Fibroblast of mammary gland (primary cell): ENCODE measurements around the gene TMIGD1.
A peak's percentile ranks its signal among the peaks of the same experiment; 100 is the strongest.

Experiments used
- DNase-seq: peaks from one replicate; pipeline ENCODE4 v3.0.0-alpha.2; 2010; ENCODE audit warnings: low read depth
- H3K4me3 ChIP-seq: 2 replicates; pipeline ENCODE4 v1.5.1; 2011; ENCODE audit warnings: low read depth, mild to moderate bottlenecking, low read length, moderate library complexity; ENCODE audit not compliant: control insufficient read depth
- TF ChIP-seq, protein P1 (sequence below): conservative IDR thresholded peaks from 2 replicates; pipeline ENCODE4 v1.5.1; 2011; ENCODE audit warnings: low read depth, low read length, inconsistent platforms; ENCODE audit not compliant: control insufficient read depth, insufficient read depth

Gene TMIGD1

DNA sequence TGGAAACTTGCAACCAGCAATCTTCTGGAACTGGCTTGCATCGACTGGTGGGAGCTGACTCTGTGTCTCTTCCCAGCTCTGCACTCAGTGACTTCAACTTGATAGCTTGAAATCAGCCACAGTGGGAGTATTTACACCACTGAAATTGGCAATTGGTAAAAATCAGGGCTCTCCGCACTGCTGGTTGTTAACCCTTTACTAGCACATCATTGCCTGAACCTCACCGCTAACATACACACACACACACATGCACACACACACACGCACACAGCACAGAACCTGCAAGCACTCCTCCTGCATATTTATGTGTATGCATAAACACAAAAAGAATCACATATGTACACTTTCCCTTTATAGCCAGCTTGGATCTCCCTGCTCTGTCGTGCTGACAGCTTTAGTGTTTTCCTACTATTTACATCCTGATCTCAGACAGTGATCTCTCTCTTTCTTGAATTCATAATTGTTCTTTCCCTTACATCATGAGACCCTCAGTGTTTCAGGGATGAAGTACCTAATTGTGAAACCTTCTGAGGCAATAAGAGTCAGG is 7.9 kb upstream of the TMIGD1 start:
- TF ChIP-seq, protein P1, sequence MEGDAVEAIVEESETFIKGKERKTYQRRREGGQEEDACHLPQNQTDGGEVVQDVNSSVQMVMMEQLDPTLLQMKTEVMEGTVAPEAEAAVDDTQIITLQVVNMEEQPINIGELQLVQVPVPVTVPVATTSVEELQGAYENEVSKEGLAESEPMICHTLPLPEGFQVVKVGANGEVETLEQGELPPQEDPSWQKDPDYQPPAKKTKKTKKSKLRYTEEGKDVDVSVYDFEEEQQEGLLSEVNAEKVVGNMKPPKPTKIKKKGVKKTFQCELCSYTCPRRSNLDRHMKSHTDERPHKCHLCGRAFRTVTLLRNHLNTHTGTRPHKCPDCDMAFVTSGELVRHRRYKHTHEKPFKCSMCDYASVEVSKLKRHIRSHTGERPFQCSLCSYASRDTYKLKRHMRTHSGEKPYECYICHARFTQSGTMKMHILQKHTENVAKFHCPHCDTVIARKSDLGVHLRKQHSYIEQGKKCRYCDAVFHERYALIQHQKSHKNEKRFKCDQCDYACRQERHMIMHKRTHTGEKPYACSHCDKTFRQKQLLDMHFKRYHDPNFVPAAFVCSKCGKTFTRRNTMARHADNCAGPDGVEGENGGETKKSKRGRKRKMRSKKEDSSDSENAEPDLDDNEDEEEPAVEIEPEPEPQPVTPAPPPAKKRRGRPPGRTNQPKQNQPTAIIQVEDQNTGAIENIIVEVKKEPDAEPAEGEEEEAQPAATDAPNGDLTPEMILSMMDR, result no peak
- H3K4me3 ChIP-seq, result no peak overlapping the region
- no peak for DNase-seq

DNA sequence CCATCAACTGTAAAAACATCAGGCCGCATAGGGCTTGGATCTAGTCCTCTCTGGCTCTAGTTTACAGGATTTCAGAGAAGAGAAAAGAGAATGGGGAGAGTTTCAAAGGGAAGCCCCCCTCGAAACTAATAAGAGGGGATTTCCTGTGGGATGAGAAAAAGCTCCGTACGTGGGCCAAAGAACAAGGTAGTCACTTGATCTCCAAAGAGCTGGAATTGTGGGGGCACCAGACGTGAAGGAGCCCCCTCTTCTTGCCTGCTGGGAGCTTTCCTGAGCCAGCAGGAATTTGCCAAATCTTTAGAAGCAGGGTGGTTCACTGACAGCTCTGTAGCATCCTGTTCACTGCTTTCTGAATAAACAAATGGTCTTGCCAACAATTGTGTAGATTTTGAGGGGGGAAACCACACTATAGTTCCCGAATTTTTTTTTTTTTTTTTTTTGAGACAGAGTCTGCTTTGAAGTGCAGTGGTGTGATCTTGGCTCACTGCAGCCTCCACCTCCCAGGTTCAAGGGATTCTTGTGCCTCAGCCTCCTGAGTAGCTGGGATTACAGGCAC is 7.0 kb upstream of the TMIGD1 start:
- no peak overlapping the region for H3K4me3 ChIP-seq
- no peak for DNase-seq

DNA sequence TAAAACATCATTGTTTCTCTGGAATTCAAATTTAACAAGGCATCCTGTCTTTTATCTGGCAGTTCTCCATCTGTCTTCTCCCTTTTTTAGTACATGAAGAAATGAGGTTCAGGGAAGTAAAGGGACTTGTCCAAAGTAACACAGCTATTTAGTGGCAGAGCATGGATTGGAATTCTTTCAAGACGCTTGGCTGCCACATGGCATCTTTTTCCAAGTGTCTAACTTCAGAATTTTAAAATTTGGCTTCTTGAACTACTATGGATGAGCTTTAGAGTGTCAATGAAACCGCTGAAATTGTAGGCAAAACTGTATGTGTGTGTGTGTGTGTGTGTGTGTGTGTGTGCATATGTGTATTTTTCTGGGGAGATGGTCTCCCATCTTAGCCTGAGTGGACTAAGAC is 5.2 kb upstream of the TMIGD1 start:
- TF ChIP-seq, protein P1, result no peak
- no peak for DNase-seq
- H3K4me3 ChIP-seq, result no peak overlapping the region

More for the DNA sequence above, 7.0 kb upstream of the TMIGD1 start:
- TF ChIP-seq, protein P1, result no peak

DNA sequence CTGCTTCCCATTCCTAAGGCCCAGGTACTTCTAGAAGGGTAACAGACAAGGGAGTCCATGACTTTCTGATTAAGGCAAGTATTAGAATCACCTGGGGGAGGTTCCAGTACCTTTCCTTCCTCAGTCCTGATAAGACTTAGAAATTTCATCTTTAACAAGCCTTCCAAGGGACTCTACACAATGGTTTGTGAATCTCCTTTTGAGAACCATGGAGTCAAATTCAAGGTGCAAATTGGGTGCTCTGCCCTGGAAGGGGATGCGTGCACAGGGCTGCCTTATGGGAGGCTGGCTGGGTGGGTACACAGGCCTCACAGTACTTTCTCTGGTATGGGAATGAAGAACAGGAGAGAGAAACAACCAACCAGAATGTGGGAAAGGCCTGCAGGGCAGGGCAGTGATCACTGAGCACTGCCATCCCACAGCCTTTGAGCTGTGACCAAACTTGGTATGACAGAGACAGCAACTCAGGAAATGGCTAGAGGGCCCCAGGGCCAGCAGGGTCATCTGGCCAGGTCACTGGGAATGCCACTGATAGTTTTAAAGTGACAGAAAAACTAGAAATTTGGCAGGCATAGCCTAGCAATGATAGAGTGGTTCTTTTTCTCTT is 3.6 kb upstream of the TMIGD1 start:
- TF ChIP-seq, protein P1, result no peak
- no peak overlapping the region for H3K4me3 ChIP-seq
- no peak for DNase-seq

DNA sequence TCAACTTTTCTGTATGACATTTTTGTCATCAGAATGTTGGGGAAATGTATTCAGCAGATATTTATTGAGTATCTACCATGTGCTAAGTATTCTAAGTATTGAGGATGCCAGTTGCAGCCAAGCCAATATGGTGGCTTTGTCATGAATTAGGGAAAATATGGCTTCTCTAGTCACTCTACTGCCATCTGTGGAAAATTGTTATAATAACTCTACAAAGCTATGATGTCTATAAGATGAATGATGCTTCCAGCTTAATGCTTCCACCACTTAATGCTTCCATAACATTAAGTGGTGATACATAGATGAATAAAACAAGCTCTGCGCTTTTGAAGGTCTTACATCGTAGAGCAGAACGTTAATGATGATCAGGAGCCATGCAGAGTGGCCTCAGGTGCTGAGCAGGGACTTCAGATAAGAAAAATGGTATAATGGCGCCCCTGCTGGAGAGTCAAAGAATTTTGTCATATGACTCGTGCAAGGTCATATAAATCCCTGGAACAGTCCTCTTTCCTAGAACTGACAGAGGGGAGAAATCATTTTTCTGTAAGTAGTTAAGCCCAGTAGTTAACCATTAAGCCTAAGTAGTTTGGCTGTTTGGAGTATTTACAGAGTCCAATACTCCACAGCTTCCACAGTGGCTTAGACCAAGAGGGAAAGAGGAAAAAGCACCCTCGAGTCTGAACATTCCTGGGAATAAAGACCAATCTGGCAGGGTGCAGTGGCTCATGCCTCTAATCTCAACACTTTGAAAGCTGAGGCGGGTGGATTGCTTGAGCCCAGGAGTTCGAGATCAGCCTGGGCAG is 2.7 kb upstream of the TMIGD1 start:
- peak; percentile 64 for DNase-seq
- TF ChIP-seq, protein P1, result peak; percentile 57
- no peak overlapping the region for H3K4me3 ChIP-seq

DNA sequence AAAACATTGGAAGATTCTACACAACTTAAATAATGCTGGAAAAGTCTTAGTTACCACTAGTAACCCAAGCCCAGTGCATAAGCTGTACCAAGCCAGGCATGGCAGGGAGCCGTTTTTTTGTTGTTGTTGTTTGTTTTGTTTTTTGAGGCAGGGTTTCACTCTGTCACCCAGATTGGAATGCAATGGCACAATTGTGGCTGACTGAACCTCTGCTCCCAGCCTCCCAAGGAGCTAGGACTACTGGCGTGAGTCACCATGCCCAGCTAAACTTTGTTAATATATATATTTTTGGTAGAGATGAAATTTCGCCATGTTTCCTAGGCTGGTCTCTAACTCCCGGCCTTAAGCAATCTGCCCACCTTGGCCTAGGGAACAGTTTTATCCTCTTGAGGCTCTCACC is 564 bp upstream of the TMIGD1 start:
- no peak for DNase-seq
- H3K4me3 ChIP-seq, result no peak overlapping the region
- TF ChIP-seq, protein P1, result no peak
